ENCODE measurements around the gene TRMO. TPM values are rescaled to one million over a fixed set of nuclear protein-coding genes. Genes with fewer than 3 reads are reported as not detected.

The TRMO gene
- total and polyA plus RNA-seq, 2 of the 13 experiments (the other 11 are each of a cell fraction or from before 2014, with no cell fraction given) = 8.7 to 18.6 TPM

GRCh38 chr9:97855899-97856298 is 66.4 kb downstream of the TRMO start (continued):
- no peak for TF ChIP-seq SMARCC2 (IDR thresholded peaks at IDR 0.05)
- no peak for TF ChIP-seq ZFP37 (CRISPR knock-in tag; IDR thresholded peaks at IDR 0.05; ENCODE audit: borderline replicate concordance)
- TF ChIP-seq ZNF674 (CRISPR knock-in tag; IDR thresholded peaks at IDR 0.05; ENCODE audit: low read depth) = no peak
- TF ChIP-seq ZNF484 (CRISPR knock-in tag; IDR thresholded peaks at IDR 0.05; ENCODE audit: borderline replicate concordance, low read depth) = no peak
- no peak for TF ChIP-seq ZNF678 (CRISPR knock-in tag; IDR thresholded peaks at IDR 0.05)

- DNase-seq (ENCODE audit: low spot score) = no peak
- ChIA-PET CTCF (ENCODE audit: low intra/inter-chr PET ratio, low total read pairs) (no interaction called here), POLR2A (no interaction called here)
- no peak overlapping the region for H3K4me2 ChIP-seq (ENCODE audit: low read depth, low read length)
- WGBS (ENCODE audit: low lambda C conversion rate) = 58% methylated on average over 8 of the region's 8 CpGs
- no peaks in the 10 kb centered on the region for H3K36me3 ChIP-seq (replicated peaks in 1 of 2; ENCODE audit: control insufficient read depth in 1 of 2, insufficient read depth in 2 of 2, low read length in 2 of 2)
- no peaks in the 10 kb centered on the region for H3K9me3 ChIP-seq (ENCODE audit: low read length)
- intact Hi-C loops (cut with micrococcal nuclease; ENCODE audit: unreplicated experiment) (no loop called here), in situ Hi-C loops (cut with HindIII; ENCODE audit: extremely low pct_ligation_motif_present, low pct_unique_long_range_greater_than_20kb) (no loop called here)
- H3K27ac ChIP-seq (ENCODE audit: extremely low read length, insufficient read depth, low read length) = no peak overlapping the region
- H3K9ac ChIP-seq (ENCODE audit: insufficient read depth, low read depth, low read length) = no peak overlapping the region
- H3K4me1 ChIP-seq (ENCODE audit: insufficient read depth, low read length) = no peaks in the 10 kb centered on the region; the same call in 1 of the 2 replicates
- H2AFZ ChIP-seq (ENCODE audit: low read length) = no peak overlapping the region
- H4K20me1 ChIP-seq (ENCODE audit: insufficient read depth, low read length) = no peaks in the 10 kb centered on the region
- peaks cover 8 to 61% of the 10 kb centered on the region in 2 experiments; a peak in 4 of 5 replicates for H3K27me3 ChIP-seq (ENCODE audit: control insufficient read depth in 1 of 2, insufficient read depth in 2 of 2, low read length in 2 of 2)
- no peak for ATAC-seq
- no peak for TF ChIP-seq ZNF503 (CRISPR knock-in tag; IDR thresholded peaks at IDR 0.05)
- no peak for TF ChIP-seq SOX6 (IDR thresholded peaks at IDR 0.05)
- no peak for TF ChIP-seq SOX6 (CRISPR knock-in tag; IDR thresholded peaks at IDR 0.05)
- no peak for TF ChIP-seq MAF1 (CRISPR knock-in tag; IDR thresholded peaks at IDR 0.05; ENCODE audit: borderline replicate concordance)
- TF ChIP-seq HMG20B (CRISPR knock-in tag; conservative IDR thresholded peaks at IDR 0.05) = no peak
- TF ChIP-seq SMARCC2 (IDR thresholded peaks at IDR 0.05) = no peak
- no peak for TF ChIP-seq ZNF230 (CRISPR knock-in tag; IDR thresholded peaks at IDR 0.05)
- TF ChIP-seq ZFP36L1 (CRISPR knock-in tag; IDR thresholded peaks at IDR 0.05) = no peak
- no peak for TF ChIP-seq THAP7 (CRISPR knock-in tag; IDR thresholded peaks at IDR 0.05)
- TF ChIP-seq IKZF1 (IDR thresholded peaks at IDR 0.05) = no peak
- no peak for TF ChIP-seq ZNF879 (CRISPR knock-in tag; IDR thresholded peaks at IDR 0.05)
- no peak for TF ChIP-seq MEIS1 (CRISPR knock-in tag; IDR thresholded peaks at IDR 0.05; ENCODE audit: borderline replicate concordance)
- TF ChIP-seq TBP (CRISPR knock-in tag; IDR thresholded peaks at IDR 0.05) = no peak
- TF ChIP-seq ZNF44 (CRISPR knock-in tag; IDR thresholded peaks at IDR 0.05) = no peak
- TF ChIP-seq TOPORS (CRISPR knock-in tag; IDR thresholded peaks at IDR 0.05) = no peak
- no peak for TF ChIP-seq ZFP90 (CRISPR knock-in tag; IDR thresholded peaks at IDR 0.05; ENCODE audit: borderline replicate concordance)
- no peak for TF ChIP-seq HES4 (CRISPR knock-in tag; IDR thresholded peaks at IDR 0.05; ENCODE audit: borderline replicate concordance)
- FAIRE-seq = no peak
- no peaks in the 10 kb centered on the region for H3K79me2 ChIP-seq (ENCODE audit: insufficient read depth, low read length)
- no TSS peak for BruUV-seq (replicated peaks)
- no peak overlapping the region for H3K4me3 ChIP-seq (replicated peaks in 1 of 3; ENCODE audit: insufficient read depth in 1 of 3, low read depth in 2 of 3, low read length in 3 of 3)
These were observed 66.8 kb downstream of the TRMO start for GRCh38 chr9:97855486-97855875.
